ENCODE data around the gene RAET1E. TPM values are rescaled to one million over a fixed set of nuclear protein-coding genes. Genes with fewer than 3 reads are reported as not detected.
A peak's percentile ranks its signal among the peaks of the same experiment; 100 is the strongest.

RAET1E gene
- total and polyA plus RNA-seq, 7 donors: 0.15 to 0.33 TPM; not detected in 5

GRCh38 chr6:149899926-149900619 is 2.2 kb upstream of the RAET1E start:
- Histone ChIP-seq H3K36me3 (no peaks in the 10 kb centered on the region), H3K27me3 (no peaks in the 10 kb centered on the region), H3K27ac (no peak overlapping the region), H3K9me3 (no peaks in the 10 kb centered on the region), H3K4me1 (peaks cover 0 to 28% (median 27%) of the 10 kb centered on the region in 4 donors), H3K4me3 (no peak overlapping the region)
- TF ChIP-seq EP300 (IDR thresholded peaks at IDR 0.05) (no peak), CTCF (IDR thresholded peaks at IDR 0.05) (no peak), POLR2A (IDR thresholded peaks at IDR 0.05) (no peak), POLR2AphosphoS5 (IDR thresholded peaks at IDR 0.05) (no peak)
- intact Hi-C loops (cut with DNase I): no loop called here
- no peak for DNase-seq
- 89 to 91% methylated on average over 7 of the region's 7 CpGs for WGBS, 2 donors

- intact Hi-C loops (cut with DNase I): no loop called here
- no peak for TF ChIP-seq CTCF (IDR thresholded peaks at IDR 0.05)
- TF ChIP-seq EP300 (IDR thresholded peaks at IDR 0.05): no peak
- TF ChIP-seq POLR2AphosphoS5 (IDR thresholded peaks at IDR 0.05): no peak
- no peak for TF ChIP-seq POLR2A (IDR thresholded peaks at IDR 0.05)
- no peaks in the 10 kb centered on the region for H3K36me3 ChIP-seq
- no peaks in the 10 kb centered on the region for H3K27me3 ChIP-seq
- no peak overlapping the region for H3K4me3 ChIP-seq
- 91 to 93% methylated on average over 6 of the region's 6 CpGs for WGBS, 2 donors
- H3K27ac ChIP-seq: no peak overlapping the region
- no peak for DNase-seq
- no peaks in the 10 kb centered on the region for H3K9me3 ChIP-seq
- H3K4me1 ChIP-seq: peaks cover 0 to 32% (median 32%) of the 10 kb centered on the region in 4 donors
Observed at GRCh38 chr6:149899486-149899885, 1.6 kb upstream of the RAET1E start.

- intact Hi-C loops (cut with DNase I): no loop called here
- no peak overlapping the region for H3K27ac ChIP-seq
- H3K27me3 ChIP-seq: no peaks in the 10 kb centered on the region
- WGBS, 2 donors: 92 to 96% methylated on average over 9 of the region's 9 CpGs
- DNase-seq: no peak
- no peaks in the 10 kb centered on the region for H3K9me3 ChIP-seq
- H3K4me1 ChIP-seq: peaks cover 0 to 32% (median 32%) of the 10 kb centered on the region in 4 donors
- H3K36me3 ChIP-seq: no peaks in the 10 kb centered on the region
- TF ChIP-seq POLR2A (IDR thresholded peaks at IDR 0.05): no peak
- TF ChIP-seq POLR2AphosphoS5 (IDR thresholded peaks at IDR 0.05): no peak
- no peak for TF ChIP-seq EP300 (IDR thresholded peaks at IDR 0.05)
- TF ChIP-seq CTCF (IDR thresholded peaks at IDR 0.05): no peak
- no peak overlapping the region for H3K4me3 ChIP-seq
Observed at GRCh38 chr6:149898966-149899365, 1.1 kb upstream of the RAET1E start.

- Histone ChIP-seq H3K4me1 (peaks cover 0 to 32% (median 32%) of the 10 kb centered on the region in 4 donors), H3K9me3 (no peaks in the 10 kb centered on the region), H3K4me3 (peak overlapping the region; percentile 6 to 34 (median 32)), H3K27me3 (no peaks in the 10 kb centered on the region), H3K27ac (peak overlapping the region; percentile 68 to 75 (median 71)), H3K36me3 (no peaks in the 10 kb centered on the region)
- intact Hi-C loops (cut with DNase I): loop anchor here (1.0 kb wide), 1 partner anchor 32 kb away; no protein-coding TSS in a partner anchor
- no peak for TF ChIP-seq CTCF (IDR thresholded peaks at IDR 0.05)
- peak in 3 of 4 donors; percentile 31 to 36 (median 32) for TF ChIP-seq POLR2AphosphoS5 (IDR thresholded peaks at IDR 0.05)
- peak; percentile 96 for DNase-seq
- 26 to 57% methylated on average over 13 of the region's 13 CpGs for WGBS, 2 donors
Observed at GRCh38 chr6:149897015-149897697, 757 bp downstream of the RAET1E start.

Data from sigmoid colon (tissue), 7 donors.